T-helper 22 cell (primary cell): ENCODE data around the gene SYMPK.

Experiments used
- DNase-seq: peaks from one replicate; pipeline ENCODE4 v3.0.0-alpha.2; 2020; ENCODE audit warnings: low read depth

Gene SYMPK

DNA sequence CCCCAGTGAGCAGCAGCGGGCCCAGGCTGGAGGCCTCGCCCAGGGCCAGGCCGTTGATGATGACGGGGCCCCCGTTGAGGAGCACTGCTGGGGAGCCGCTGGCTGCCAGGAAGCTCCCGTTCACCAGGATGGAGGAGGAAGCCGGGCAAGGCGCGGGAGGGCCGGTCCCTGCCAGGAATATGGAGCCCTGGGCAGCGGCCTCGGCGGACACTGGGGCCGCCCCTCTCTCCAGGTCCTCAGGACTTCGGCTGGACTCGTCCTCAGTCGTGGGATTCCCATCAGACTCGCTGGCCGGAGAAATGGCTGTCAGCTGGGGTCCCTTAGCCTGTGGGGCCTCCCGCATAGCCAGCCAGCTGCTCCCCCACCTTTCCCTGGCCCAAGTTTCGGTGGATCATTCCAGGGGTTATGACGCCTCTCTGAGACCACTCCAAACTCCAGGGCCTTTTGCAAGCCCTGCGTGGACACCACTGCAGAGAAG, 96.0 kb downstream of the SYMPK start:
- DNase-seq: no peak

DNA sequence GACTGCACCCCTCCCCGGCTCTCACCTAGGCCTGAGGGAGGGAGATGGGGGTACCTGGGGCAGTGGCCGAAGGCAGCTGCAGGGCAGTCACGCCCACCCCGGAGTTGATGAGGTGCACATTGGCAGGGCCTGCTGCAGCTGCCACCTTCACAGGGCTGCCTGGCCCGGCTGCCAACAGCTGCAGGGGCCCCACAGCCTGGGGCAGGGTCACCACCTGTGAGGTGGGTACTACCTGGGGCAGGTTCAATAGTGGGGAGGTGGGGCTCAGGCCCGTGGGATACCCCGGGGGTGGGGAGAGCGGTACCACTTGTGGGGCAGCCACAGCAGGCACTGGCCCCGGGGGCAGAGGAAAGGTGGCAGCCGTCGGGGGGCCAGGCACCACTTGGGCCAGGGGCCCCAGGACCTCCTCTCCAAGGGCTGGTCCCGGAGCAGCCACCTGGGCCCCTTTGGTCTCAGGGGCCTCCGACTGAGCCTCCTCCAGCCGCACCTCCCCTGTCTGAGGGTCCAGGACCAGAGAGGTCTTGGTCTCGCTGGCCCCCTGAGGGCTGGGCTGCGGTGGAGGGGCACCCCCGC, 96.6 kb downstream of the SYMPK start:
- no peak for DNase-seq

DNA sequence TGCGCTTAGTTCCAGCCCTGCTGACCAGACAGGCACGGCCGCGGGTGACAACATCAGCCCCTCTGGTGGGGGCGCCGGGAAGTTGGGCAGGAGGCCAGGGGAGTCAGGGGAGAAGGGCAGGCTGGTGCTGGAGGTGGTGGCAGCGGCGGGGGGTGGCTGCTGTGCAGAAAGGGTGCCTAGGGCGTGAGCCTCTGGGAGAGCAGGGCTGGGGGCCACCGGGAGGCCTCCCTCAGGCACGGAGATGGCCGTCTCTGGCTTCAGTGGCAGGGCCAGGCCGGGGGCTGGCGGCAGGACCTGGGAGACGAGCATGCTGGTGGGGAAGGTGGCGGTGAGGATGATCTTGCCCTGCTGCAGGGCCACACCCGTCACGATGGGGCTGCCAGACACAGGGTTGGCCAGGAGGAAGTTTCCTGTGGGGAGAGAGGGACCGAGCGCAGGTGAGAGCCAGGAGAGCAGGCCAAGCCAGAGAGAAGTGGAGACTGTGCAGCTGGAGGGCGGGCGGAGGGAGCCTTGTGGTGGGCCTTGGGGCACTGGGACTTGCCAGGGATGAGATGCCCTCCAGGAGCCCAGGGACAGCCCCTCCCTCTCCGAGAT, 97.1 kb downstream of the SYMPK start:
- no peak for DNase-seq
